ENCODE data around the gene C17orf100. TPM values are rescaled to one million over a fixed set of nuclear protein-coding genes. Genes with fewer than 3 reads are reported as not detected.

C17orf100 gene
- total RNA-seq = 1 to 10 TPM; 3.3 to 4.3 TPM

DNA sequence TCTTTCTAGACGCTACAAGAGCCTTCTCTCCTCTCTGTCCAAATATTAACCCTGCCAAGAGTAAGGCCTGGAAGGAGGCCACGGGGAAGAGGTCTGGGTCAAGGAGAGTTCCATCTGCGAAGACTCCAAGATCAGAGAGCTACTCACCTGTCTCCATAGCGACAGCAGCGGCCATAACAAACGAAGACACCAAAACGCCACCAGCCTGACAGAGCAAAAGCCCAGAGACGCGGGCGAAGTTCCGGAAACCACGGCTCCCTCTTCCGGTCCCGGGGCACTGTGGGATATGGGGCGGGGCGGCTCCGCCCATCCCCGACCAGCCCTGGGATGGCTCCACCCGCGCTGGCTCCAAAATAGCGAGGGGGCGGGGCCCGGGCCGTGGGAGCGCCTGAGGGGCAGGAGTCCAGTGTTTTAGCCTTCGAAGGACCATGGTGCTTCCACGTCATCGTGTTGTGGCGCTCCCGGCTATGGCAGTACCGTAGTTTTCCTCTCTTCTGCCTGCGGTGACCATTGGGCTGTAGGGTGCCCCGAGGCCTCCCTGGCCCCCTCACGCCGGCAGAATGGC lies at the start of gene C17orf100, which contains the start of gene MED31:
C17orf100 (plus strand) TSS at position 409 of the 565 bp plus-strand sequence; CDS start at position 561, 152 bp downstream.
MED31 (minus strand) TSS at position 252 of the 565 bp plus-strand sequence; CDS start at position 175, 77 bp downstream.

DNA sequence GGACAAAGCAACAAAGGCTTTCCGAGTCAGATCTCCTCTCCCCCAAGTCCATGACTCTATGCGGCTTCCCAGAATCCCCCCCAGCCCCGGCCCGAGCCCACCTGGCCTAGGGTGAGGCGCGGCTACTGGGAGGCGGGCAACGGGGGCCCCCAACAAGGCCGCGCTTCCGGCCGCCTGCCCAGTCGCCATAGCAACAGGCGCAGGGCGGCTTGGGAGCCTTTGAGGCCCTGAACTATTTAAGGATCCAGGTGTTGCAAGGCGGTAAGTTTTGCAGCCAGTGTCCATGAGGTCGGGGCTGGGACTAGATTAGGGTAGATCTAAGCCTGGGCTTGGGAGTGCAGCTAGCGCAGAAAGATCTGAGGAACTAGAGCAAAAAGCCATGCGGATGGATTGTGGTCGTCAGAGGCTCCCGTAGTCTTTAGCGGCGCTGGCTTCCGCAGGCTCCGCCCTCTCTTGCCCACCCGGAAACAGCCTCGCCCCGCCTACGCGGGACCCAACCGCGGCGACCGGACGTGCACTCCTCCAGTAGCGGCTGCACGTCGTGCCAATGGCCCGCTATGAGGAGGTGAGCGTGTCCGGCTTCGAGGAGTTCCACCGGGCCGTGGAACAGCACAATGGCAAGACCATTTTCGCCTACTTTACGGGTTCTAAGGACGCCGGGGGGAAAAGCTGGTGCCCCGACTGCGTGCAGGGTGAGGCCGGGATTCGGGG lies 10.9 kb upstream of the C17orf100 start, which contains the start of the genes KIAA0753 and TXNDC17:
KIAA0753 (minus strand) TSS at position 176 of the 711 bp plus-strand sequence. CDS start 5,608 bp downstream, outside the sequence.
TXNDC17 (plus strand) TSS at position 525 of the 711 bp plus-strand sequence; CDS start at position 548, 23 bp downstream.

Small RNA genes within 50 kb of the gene (microRNA-seq; reads per million reads assigned to microRNA genes)
- gene MIR4520-1 (ENCODE audit: borderline microRNAs expressed, borderline replicate concordance) (not detected), gene MIR4520-2 (ENCODE audit: borderline microRNAs expressed, borderline replicate concordance) (not detected)

Other genes with a start within 250 kb of the C17orf100 start
- not detected for gene AIPL1, start 216.6 kb upstream of the C17orf100 start, total RNA-seq
- 10 to 100 TPM; 21.8 to 24.1 TPM for gene PIMREG, start 207.3 kb upstream of the C17orf100 start, total RNA-seq
- under 1 TPM; 0.55 to 0.60 TPM for gene PITPNM3, start 95.2 kb upstream of the C17orf100 start, total RNA-seq
- 10 to 100 TPM; 12.9 to 16.4 TPM for gene KIAA0753, start 11.1 kb upstream of the C17orf100 start, total RNA-seq
- gene TXNDC17, start 10.7 kb upstream of the C17orf100 start, total RNA-seq = 10 to 100 TPM; 56.1 to 61.3 TPM
- gene MED31, start 157 bp upstream of the C17orf100 start, total RNA-seq = 10 to 100 TPM; 20.5 to 25.5 TPM
- gene SLC13A5, start 61.6 kb downstream of the C17orf100 start, total RNA-seq = not detected
- 100 to 1,000 TPM; 156 to 163 TPM for gene XAF1, start 104.3 kb downstream of the C17orf100 start, total RNA-seq
- gene FBXO39, start 124.5 kb downstream of the C17orf100 start, total RNA-seq = under 1 TPM; 0.65 to 0.81 TPM
- gene TEKT1, start 180.0 kb downstream of the C17orf100 start, total RNA-seq = not detected